ENCODE measurements around the gene ARHGEF6.
"Not testable (repeated sequence)": the region's sequence is repeated elsewhere in the genome, so short reads cannot be mapped to it uniquely, and the experiment has no call there.

The ARHGEF6 gene

GRCh38 chrX:136780763-136781162 lies at the start of gene ARHGEF6:
Gene ARHGEF6 (minus strand): TSS chrX:136780932. CDS start chrX:136780882, 50 bp downstream.
- DNase-seq (ENCODE audit: low read depth in 2 of 2) = no peak

GRCh38 chrX:136829413-136829812 lies 48.7 kb upstream of the ARHGEF6 start:
- no peak for DNase-seq (ENCODE audit: low read depth in 2 of 2)

- DNase-seq (ENCODE audit: low read depth in 2 of 2) = no peak
Measured at GRCh38 chrX:136828830-136829229, 48.1 kb upstream of the ARHGEF6 start.

- no peak for DNase-seq (ENCODE audit: low read depth in 2 of 2)
Measured at GRCh38 chrX:136827026-136827425, 46.3 kb upstream of the ARHGEF6 start.

- no peak for DNase-seq (ENCODE audit: low read depth in 2 of 2)
Measured at GRCh38 chrX:136825771-136826170, 45.0 kb upstream of the ARHGEF6 start.

- DNase-seq (ENCODE audit: low read depth in 2 of 2) = no peak
Measured at GRCh38 chrX:136823175-136823574, 42.4 kb upstream of the ARHGEF6 start.

GRCh38 chrX:136822337-136823095 lies 41.8 kb upstream of the ARHGEF6 start:
- no peak for DNase-seq (ENCODE audit: low read depth in 2 of 2)

- not testable (repeated sequence) for DNase-seq (ENCODE audit: low read depth in 2 of 2)
Measured at GRCh38 chrX:136819756-136820155, 39.0 kb upstream of the ARHGEF6 start.

- no peak for DNase-seq (ENCODE audit: low read depth in 2 of 2)
Measured at GRCh38 chrX:136819031-136819703, 38.4 kb upstream of the ARHGEF6 start.

GRCh38 chrX:136816975-136817374 lies 36.2 kb upstream of the ARHGEF6 start:
- DNase-seq (ENCODE audit: low read depth in 2 of 2) = no peak

- no peak for DNase-seq (ENCODE audit: low read depth in 2 of 2)
Measured at GRCh38 chrX:136814847-136815750, 34.4 kb upstream of the ARHGEF6 start.

GRCh38 chrX:136812286-136812685 lies 31.6 kb upstream of the ARHGEF6 start:
- DNase-seq (ENCODE audit: low read depth in 2 of 2) = no peak

GRCh38 chrX:136810493-136810892 lies 29.8 kb upstream of the ARHGEF6 start:
- no peak for DNase-seq (ENCODE audit: low read depth in 2 of 2)

GRCh38 chrX:136806891-136807410 lies 26.2 kb upstream of the ARHGEF6 start:
- no peak for DNase-seq (ENCODE audit: low read depth in 2 of 2)

GRCh38 chrX:136802515-136802914 lies 21.8 kb upstream of the ARHGEF6 start:
- no peak for DNase-seq (ENCODE audit: low read depth in 2 of 2)

- no peak for DNase-seq (ENCODE audit: low read depth in 2 of 2)
Measured at GRCh38 chrX:136797787-136798186, 17.1 kb upstream of the ARHGEF6 start.

GRCh38 chrX:136795132-136795531 lies 14.4 kb upstream of the ARHGEF6 start:
- DNase-seq (ENCODE audit: low read depth in 2 of 2) = not testable (repeated sequence)

GRCh38 chrX:136794660-136795059 lies 13.9 kb upstream of the ARHGEF6 start:
- not testable (repeated sequence) for DNase-seq (ENCODE audit: low read depth in 2 of 2)

- no peak for DNase-seq (ENCODE audit: low read depth in 2 of 2)
Measured at GRCh38 chrX:136794080-136794479, 13.3 kb upstream of the ARHGEF6 start.

- DNase-seq (ENCODE audit: low read depth in 2 of 2) = no peak
Measured at GRCh38 chrX:136789856-136790255, 9.1 kb upstream of the ARHGEF6 start.

- DNase-seq (ENCODE audit: low read depth in 2 of 2) = no peak
Measured at GRCh38 chrX:136784231-136784630, 3.5 kb upstream of the ARHGEF6 start.

GRCh38 chrX:136783159-136783558 lies 2.4 kb upstream of the ARHGEF6 start:
- no peak for DNase-seq (ENCODE audit: low read depth in 2 of 2)
